GM12865 (cell line): ENCODE measurements around the gene ASPSCR1.

Experiments
- DNase-seq: peaks from one replicate; pipeline ENCODE4 v3.0.0; 2010; ENCODE audit warnings: low read depth
- H3K4me3 ChIP-seq: 2 replicates; pipeline ENCODE4 v1.5.1; 2011; ENCODE audit warnings: mild to moderate bottlenecking, low read depth, low read length, control low read depth
- TF ChIP-seq, protein P1 (sequence below): IDR thresholded peaks from 2 replicates; pipeline ENCODE4 v1.5.1; 2011; ENCODE audit warnings: low read length, control low read depth, low read depth, inconsistent platforms; ENCODE audit not compliant: insufficient read depth; ENCODE audit errors: missing control alignments

Gene ASPSCR1

DNA sequence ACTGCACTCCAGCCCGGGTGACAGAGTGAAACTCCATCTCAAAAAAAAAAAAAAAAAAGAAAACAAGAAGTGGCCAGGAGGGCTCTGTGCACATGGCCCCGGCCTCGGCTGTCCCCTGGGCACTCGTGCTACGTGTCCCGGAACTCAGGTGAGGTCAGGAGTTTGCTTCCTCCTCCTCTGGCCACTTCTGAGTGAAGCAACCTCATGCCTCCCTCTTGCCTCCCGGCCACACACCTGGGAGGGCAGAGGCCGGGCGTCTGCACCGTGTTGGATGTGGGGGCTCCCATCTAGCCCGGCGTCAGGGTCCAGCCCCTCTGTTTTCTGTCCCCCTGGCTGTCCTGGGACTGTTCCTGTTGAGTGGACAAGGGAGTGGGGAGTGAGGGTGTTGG, 22.2 kb downstream of the ASPSCR1 start:
- TF ChIP-seq, protein P1, sequence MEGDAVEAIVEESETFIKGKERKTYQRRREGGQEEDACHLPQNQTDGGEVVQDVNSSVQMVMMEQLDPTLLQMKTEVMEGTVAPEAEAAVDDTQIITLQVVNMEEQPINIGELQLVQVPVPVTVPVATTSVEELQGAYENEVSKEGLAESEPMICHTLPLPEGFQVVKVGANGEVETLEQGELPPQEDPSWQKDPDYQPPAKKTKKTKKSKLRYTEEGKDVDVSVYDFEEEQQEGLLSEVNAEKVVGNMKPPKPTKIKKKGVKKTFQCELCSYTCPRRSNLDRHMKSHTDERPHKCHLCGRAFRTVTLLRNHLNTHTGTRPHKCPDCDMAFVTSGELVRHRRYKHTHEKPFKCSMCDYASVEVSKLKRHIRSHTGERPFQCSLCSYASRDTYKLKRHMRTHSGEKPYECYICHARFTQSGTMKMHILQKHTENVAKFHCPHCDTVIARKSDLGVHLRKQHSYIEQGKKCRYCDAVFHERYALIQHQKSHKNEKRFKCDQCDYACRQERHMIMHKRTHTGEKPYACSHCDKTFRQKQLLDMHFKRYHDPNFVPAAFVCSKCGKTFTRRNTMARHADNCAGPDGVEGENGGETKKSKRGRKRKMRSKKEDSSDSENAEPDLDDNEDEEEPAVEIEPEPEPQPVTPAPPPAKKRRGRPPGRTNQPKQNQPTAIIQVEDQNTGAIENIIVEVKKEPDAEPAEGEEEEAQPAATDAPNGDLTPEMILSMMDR, result no peak
- no peak for DNase-seq
- no peak overlapping the region for H3K4me3 ChIP-seq

DNA sequence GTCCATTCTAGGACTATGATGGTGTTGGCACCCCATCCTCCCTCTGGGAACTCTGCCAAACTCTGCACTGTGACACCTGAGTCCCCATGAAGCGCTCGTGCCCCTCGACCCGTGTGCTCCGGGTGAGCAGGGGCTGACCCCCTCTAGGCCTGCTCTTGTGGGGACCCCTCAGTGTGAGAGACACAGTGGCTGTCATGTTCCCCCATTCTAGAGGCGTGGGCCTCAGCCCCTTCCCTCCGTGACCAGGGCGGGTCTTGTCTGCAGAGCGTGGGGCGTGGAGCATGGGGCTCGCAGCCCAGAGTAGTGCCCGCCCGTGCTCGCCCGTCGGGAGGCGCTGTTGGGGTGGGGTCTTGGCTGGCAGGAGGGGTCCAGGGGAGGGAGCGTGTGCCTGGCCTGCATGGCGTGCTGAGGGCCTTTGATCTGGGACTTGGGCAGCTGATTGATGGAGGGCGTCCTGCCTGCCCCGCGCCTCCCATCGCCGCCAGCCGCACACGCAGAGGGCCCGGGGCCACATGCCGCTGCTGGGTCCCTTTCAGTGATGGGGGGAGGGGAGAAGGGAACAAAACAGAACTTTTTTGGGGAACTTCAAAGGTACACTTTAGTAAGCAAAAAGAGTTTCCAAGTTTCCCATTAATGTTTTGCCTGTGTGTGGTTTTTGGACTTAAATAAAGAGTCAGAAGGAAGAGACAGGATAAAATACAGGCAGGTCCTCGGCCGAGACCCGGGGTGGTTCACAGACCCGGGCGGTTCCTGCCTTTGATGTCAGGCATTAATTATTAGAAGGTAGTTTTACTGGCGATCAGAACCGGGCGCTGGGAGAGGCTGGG, 22.8 kb downstream of the ASPSCR1 start:
- no peak for DNase-seq
- H3K4me3 ChIP-seq, result no peak overlapping the region
- TF ChIP-seq, protein P1, result no peak

DNA sequence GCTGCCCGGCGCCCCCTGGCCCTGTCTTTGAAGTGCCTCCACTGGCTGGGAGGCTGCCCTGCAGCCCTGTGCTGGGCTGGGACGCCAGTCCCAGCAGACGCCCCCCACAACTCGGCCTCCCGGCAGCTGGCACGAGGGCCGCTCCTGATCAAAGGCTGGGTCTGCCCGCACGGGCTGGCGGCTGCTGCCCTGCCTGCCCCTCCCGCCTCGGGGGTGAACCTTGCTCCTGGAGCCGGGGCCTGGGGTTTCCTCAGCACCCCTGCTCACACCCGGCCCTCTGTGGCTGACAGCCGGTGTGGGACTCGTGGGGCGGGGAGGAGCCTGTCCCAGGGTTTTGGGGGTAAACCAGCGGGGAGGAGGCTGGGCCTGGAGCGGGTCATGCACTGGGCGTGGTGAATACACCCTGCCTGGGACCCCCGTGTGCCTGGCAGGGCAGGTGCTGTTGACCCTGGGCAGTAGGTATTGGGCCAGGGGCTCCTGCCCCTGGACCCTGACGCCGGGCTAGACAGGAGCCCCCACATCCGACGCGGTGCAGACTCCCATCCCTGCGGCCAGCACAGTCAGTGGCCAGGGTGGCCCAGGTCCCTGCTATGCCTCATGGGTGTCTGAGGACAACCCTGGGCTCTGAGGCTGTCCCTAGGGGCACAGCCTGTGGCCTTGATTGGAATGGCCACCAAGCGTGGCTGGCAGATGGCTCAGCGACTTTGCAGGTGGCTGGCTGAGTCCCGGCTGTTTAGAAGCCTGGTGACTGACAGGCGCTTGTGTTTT, 23.6 kb downstream of the ASPSCR1 start:
- DNase-seq, result no peak
- no peak overlapping the region for H3K4me3 ChIP-seq
- TF ChIP-seq, protein P1, result no peak

DNA sequence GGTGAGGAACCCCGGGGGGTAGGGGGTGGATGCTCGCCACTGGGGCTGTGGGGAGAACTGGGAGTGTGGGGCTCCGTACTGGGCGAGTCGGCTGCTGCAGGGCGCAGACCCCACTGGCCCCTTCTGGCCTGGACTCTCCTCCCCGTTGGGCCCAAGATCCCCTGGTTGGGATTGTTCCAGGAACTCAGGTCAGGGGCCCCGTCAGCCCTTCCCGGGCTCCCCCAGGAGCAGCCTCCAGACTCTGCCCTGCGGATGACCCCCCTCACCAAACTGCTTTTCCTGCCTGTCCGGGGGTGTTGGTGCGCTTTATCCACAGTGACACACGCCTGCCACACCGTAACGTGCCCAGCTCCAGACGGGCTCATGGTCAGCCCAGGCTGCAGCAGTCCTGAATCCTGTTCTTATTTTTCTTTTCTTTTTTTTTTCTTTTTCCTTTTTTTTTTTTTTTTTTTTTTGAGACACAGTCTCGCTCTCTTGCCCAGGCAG, 24.2 kb downstream of the ASPSCR1 start:
- TF ChIP-seq, protein P1, result no peak
- no peak for DNase-seq
- no peak overlapping the region for H3K4me3 ChIP-seq

DNA sequence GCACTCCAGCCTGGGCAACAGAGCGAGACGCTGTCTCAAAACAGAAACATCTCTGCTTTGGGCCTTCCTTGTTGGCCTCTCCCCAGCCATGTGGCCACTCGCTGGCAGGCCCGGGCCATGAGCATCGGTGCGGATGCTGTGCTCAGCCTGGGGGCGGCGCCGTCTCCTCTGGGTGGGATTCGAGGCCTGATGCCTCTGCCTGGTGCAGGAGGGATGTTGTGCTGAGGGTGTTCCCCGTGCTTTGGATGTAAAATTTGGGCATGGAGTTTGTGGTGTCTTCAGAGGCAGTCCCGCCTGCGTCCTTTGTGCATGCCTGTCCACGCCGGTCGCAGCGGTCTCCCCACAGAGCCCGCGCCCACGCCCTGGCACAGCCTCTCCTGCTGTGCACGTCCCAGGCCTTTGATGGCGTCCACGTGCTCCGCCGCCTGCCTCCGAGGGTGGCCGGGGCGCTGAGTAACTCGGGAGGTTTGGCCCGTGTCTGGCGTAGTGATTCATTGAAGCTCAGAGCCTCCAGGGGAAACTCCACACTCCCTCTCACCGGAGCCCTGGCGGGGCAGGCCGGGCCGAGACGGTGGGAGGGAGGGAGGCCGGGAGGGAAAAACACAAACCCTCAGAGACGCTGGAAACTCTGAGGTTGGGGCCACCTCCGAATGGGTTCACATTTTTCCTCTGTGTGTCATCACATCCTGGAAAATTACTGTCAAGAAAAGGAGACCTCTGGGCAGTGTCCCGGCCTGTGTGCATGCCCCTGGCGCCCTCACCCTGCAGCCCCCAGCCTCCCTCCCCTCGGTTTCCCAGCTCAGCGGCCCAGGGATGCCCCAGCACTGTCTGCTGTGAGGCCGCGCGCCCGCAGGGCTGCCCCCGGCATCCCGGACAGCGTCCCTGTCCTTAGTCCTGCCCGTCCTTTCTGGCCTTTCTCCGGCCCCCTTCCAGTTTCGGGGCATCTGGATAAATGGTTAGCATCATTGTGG, 26.3 kb downstream of the ASPSCR1 start:
- DNase-seq, result no peak
- TF ChIP-seq, protein P1, result no peak
- no peak overlapping the region for H3K4me3 ChIP-seq
